T follicular helper cell (primary cell): ENCODE results near the gene HK2.
"Not testable (repeated sequence)": the region's sequence is repeated elsewhere in the genome, so short reads cannot be mapped to it uniquely, and the experiment has no call there.

Experiments
- DNase-seq: peaks from one replicate; pipeline ENCODE4 v3.0.0-alpha.2; 2020; ENCODE audit warnings: low read depth
- total RNA-seq, 2 experiments: gene quantifications; one replicate each; lab custom pipeline; 2026; lab: John Stamatoyannopoulos, UW

Gene HK2
- 25.8 to 195 reads per million in 2 experiments for total RNA-seq

DNA sequence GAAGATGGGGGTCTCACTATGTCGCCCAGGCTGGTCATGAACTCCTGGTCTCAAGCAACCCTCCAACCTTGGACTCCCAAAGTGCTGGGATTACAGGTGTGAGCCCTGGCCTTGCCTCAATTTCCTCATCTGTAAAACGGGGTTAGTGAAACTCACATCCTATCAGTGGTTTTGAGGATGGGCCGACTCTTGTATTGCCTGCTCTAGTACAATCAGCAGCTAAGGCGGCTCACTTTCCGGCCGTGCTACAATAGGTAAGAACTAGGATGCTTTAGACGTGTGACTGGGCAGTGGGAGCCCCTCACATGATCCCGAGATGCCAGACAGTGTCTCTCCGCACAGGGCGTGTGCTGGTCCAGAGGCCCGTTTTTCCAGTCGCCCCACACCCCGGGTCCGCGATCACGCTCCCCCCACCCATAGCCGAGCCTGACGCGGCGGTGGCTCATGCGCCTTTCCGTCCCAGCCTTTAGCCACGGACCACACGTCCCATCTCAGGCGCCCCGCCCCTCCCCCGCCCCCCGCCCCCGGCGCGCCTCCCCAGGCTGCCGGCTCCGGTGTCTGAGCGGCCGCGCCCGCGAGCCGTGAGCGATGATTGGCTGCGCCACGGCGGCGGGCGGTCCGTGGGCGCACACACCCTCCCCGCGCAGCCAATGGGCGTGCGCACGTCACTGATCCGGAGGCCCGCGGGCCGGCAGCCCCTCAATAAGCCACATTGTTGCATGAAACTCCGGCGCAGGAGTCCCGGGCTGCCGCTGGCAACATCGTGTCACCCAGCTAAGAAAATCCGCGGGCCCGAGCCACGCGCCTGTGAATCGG lies at the start of gene HK2:
HK2 (plus strand) TSS at position 710 of the 816 bp plus-strand sequence. CDS start 454 bp downstream, outside the sequence.
- DNase-seq, result peak; percentile 69

DNA sequence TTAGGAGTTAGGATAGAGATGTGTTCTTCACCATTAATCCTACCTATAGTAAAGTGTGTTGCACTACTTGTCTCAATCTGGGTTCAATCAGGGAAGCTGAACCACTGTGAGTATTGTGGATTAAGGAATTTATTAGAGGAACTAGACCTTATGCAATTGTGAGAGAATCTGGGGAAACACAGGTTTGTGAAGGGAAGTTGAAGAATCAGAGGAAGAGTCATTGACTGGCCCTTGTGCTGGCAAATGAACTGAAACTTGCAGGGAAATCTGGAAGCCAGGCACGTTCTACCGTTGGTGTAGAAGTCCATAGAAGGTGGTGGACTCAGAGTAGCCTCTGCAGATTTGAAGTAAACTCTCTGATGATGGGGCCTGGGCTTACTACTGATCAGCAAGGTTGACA lies 44.7 kb upstream of the HK2 start:
- no peak for DNase-seq

DNA sequence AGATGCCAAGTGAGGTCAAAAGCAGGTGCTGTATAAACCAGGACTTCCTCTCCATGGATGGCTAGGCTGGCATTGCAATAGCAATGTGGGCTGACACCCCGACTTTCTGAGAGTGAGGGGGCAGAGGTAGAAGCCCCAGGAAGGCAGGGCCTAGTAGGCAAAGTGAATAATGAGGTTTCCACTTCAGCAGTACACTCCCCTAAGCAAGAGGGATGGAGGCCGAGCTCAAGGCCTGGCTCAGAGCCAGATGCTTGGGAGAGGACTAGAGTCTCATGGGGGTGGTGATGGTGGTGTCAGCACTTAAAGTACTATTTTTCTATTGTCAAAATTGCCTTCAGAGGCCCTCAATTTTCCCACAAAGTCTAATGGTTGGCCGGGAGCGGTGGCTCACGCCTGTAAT lies 41.6 kb upstream of the HK2 start:
- no peak for DNase-seq

DNA sequence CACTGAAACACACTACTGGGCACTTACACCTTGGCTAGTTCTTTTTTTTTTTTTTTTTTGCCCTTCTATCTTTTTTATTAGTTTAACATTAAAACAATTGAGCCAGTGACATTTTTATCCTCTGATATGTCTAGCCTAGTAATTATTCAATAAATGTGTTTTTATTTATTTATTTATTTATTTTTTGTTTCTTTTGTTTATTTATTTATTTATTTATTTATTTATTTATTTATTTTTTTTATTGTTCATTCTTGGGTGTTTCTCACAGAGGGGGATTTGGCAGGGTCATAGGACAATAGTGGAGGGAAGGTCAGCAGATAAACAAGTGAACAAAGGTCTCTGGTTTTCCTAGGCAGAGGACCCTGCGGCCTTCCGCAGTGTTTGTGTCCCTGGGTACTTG lies 39.0 kb upstream of the HK2 start:
- DNase-seq, result not testable (repeated sequence)

DNA sequence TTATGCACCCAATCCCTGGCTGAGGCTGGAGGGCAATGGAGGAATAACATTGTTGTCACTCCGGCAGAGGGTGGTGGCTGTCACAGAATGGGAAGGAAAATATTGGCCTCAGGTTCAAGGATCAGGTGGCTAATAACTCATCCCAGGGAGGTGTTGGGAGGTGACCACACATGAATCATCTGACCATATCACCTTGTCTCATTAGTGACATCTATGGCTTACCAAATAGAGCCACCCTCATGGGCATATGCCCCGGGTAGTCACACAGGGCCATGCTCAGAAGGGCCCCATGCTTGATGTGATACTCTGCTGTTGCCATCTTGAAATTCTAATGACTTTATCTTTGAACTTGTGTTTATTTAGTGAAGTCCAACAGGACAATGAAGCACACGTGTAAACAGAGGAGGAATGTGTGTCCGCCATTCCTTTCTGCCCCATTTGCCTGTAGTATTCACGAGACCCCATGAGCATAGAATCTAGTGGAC lies 27.5 kb upstream of the HK2 start:
- no peak for DNase-seq

DNA sequence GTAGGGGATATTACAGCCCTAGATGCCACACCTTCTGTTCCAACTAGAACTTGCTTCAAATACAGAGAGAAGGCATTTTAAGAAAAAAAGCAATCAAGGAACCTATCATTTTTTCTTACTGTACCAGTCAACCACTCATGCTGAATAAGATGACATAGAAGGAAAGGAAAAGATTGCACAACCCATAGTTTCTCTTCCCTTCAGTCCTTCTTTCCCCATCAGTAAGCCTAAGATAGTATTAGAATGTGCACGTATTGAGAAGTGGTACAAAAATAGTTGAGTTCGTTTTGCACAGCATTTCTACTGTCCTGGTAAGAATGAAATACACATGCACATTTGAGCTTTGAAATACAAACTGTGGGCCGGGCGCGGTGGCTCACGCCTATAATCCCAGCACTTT lies 27.0 kb upstream of the HK2 start:
- no peak for DNase-seq

DNA sequence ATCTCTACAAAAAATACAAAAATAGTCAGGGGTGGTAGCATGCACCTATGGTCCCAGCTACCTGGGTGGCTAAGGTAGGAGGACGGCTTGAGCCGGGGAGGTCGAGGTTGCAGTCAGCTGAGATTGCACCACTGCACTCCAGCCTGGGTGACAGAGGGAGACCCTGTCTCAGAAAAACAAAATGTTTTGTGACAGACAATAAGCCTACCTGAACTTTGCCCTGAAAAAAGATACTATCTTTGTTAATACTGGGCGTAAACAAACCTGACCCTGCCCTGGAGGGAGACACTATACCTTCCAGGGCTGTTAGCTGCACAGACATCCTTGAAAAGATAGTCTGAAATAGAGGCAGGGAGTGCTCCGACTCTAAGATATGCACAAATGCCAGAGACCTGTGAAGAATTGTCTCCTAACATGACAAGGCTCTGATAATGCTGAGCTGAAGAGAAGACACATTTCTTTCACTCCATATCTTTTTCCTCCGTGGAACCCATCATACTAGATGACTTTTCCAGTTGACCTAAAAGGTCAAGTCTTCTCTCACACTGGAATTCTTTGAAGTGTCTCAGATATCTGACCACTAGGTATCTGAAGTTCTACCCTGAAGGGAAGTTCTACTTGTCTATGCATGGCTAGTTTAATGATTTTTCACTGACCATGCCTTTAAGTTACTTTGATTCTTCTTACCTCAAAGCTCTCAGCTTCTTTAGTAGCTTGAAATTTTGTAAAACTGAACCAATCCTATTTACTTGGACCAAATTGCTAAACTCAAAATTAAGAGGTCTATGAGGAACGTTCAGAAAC lies 20.9 kb upstream of the HK2 start:
- no peak for DNase-seq

DNA sequence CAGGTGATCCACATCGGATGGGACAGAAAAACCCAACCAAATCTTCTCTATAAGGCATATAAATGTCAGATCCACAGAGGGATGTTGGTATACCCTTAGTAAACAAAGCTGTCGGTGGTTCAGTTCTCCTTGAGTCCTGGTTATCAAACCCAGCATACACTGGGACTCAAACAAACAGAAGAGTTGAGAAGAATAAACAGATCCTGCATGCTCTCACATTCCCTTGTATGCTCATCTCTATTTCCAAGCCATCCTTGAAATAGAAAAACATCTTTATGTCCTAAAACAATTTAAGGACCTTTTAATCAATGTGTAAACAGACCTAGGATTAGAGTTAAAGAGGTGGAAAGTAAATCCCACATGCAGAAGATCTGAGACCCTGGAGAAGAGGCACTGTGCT lies 19.8 kb upstream of the HK2 start:
- no peak for DNase-seq

DNA sequence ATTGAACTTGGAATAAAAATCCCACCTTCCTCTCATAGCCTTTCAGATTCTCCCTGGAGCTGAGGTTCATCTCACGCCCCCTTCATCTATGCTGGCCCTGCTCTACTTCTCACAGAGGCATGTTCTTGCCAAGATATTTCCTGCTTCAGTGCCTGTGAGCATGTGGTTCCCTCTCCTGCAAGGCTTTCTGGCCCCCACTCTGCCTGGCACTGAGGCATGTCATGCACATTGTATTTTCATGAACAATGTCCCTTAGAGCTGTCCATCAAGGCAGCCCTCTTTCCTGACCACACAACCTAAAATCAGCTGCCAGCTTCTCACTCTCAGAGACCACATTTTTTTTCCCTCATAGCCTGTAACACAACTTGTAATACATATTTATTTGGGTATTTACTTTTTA lies 18.0 kb upstream of the HK2 start:
- DNase-seq, result no peak

DNA sequence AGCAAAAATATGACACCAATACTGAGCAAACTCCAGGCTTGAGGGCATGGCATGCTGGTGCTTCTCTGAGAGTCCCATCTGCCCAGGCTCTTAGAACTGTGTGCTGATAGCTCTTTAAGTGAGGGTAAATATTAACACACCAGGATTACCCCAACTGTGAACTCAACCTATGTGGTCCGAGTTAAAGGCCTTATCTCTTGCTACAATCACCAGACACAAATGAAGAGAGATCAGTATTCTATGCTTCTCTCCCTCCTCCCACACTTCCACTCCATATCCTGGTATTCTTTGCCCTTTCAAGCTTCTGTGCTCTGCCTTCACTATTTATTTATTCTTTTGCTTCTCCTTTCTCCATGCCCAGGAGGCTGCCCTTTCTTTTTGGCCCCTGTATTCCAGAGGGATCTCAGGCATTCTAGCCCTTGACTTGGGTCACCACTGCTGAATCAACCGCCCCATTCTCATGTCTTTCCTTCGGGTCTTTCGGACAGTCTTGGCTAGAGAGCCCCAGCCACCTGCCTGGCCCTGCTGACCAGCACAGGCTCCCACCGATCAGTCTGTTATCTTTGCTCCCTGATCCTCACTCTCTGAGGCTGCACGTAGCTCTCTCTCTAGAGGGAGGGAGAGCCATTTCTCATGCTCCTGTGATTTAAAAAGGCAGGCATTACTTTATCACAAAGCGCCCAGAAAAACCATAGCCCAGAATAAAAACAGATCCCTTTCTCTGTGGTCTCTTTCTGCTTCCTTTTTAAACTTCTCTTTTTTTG lies 17.2 kb upstream of the HK2 start:
- no peak for DNase-seq

DNA sequence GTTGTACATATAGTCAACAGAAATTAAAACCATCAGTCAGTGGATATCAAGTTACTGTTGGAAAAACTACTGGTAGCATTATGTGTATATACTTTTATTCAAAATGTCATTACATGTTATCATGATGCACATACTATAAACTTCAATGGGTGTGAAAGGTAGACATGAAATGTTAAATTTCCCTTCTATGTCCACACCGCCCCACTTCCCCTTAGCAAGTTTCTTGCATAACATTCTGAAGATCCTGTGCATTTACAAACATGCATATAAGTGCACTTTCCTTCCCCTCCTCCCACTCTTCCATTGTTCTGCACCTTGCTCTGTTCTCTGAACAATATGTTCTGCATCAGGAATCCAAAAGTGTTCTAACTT lies 16.6 kb upstream of the HK2 start:
- no peak for DNase-seq

DNA sequence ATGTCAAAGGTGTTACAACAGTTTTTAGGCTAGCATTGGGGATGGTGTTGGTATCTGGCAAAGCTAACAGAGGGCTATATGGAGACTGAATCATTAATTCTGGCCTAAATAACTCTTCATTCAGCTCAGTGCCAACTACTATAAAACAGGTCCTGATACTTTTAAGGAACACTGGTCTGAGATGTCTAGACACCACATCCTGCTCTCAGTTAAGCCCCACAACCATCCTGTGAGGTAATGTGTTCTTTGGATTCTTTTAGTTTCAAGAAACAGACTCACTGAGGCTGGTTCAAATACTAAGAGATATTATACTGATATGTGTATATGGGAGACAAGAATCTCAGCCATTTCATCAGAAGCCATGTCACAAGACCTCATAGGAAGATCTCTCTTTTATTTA lies 14.2 kb upstream of the HK2 start:
- no peak for DNase-seq

DNA sequence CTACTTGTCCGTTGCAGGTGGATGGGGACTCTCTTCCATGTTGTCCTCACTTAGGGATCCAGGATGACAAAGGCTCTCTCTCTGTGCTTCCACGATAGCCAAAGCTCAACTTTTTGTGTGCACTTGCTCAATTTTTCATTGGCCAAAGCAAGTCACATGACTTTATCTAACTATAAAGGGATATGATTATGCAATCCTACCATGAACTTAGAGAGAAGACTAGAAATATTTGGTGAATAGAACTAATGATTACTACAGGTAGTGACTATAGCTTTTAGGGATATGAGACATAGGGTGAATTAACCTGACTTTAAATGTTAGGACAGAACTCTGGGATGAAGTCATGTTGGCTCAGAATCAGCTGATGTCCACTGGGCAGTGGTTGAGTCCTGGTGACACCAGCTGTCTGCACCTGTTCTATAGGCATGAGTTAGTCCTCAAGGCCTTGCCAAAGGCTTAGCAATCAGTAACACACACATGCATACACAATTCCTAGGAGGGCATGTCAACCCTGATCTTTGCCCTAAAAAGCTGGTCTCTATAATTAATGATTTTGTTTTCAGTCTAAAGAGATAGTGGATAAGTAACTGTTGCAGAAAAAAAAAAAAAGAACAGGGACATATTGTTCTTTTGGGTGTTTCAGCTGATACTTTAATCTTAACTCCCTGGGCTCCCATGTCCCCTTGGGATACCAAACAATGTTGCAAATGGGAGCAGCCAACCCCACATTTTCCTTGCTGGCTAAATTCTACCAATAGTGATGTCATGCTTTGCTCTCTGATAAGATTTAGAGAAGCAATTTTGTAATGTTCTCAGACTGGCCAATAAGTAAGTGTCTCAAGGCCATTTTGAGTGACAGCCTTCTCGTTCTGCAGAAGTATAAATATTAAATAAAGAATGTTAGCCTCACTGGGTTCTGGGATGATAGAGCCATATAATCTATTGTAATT lies 12.5 kb upstream of the HK2 start:
- no peak for DNase-seq

DNA sequence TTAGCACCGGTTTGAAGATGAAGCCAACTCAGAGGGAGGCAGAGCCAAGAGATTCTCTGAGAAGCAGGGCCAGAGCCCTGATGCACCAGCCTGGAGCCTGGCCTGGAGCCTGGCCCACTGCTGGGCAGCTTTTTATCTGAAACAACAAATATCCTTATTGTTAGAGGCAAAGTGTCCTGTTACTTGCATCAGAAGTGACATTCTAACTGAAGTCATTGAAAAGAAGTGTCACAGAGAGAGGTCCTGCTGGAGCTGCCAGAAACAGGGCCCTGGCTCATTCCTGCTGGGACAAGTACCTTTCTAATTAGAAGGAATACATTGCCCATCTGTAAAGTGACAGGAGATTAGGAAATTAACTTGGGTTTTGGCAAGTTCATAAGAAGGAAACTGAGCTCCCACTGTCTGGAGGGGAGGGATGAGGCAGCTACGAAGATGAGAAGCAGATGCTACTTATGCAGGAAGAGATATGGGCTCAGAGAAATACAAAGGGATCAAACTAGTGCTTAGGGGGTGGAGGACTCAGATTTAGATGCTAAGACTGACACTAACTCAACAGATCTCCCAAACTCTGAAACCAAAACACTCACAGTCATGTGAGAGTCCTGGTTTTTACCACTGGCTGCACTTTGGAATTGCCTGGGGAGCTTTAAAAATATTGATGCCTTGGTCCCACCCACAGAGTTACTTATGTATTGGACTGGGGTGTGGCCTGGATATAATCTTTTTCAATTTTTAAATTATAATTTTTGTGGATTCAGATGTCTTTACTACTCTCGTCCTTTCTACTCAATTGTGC lies 11.0 kb upstream of the HK2 start:
- no peak for DNase-seq

DNA sequence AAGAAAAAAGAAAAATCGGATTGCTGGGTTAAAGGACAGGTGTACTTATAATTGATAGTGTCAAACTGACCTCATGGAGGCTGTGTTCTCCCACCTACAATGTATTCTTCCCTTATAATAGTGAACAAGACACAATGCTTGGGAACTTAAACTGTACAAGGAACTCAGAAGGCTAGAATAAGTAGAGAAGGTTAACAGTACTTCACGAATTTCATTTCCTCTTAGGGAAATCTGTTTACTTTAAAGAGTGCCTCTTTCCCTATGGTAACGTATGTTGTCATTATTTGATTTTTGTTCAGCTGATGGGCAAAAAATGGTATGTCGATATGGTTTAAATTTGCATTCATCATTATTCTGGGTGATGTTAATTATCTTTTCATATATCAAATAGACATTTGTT lies 9.2 kb upstream of the HK2 start:
- no peak for DNase-seq

DNA sequence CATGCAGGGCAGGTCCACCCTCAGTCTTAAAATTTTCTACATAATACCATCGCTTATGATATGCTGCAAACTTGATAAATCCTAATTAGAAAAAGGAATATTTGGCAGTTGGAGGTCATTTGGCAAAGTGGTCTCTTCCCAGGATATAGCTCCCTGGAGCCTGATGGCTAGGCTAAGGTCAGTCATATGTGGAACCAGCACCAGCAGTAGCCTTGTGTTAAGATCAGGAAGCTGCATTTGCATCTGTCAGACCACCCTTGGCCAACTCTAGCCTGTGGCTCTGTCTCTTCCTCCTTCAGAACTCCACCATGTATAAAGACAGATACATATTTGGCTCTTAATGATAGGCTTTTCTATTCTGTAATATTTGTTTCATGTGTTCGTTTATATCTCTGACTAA lies 5.4 kb upstream of the HK2 start:
- no peak for DNase-seq

DNA sequence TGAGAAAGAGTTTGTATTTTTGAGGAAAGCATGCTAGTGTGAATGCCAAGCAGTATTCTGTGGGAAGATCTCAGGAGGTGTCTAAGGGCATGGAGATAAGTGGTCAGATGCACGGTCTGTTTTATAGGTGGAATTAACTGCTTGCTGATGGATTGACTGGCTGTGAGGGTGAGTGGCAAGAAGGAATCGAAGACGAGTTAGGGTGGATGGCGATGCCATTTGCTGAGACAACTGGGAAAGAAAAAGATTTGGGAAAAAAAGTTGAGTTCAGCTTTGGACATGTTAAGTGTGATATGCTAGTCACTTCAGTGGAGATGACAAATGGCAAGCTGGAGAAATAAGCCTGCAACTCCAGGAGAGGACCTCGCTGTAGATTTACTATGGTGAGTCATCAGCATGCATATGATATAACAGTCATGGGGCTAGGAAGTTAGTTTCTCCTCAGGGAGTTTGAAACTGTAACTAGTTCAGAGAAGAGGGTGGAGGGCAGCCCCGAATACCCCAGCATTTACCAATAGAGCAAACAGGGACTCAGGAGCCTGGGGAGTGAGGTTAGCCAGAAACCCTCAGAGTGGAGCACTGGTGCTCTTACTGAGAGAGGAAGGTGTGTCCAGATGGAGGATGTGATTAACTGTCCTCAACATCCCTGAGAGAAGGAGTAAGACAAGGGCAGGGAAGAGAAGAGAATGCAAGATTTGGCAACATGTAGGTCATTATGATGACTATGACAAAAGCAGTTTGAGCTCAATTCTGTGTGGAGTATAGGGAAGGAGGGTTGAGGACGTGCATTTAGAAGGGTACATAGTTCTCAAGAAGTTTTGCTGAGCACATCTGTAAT lies 2.0 kb upstream of the HK2 start:
- no peak for DNase-seq

DNA sequence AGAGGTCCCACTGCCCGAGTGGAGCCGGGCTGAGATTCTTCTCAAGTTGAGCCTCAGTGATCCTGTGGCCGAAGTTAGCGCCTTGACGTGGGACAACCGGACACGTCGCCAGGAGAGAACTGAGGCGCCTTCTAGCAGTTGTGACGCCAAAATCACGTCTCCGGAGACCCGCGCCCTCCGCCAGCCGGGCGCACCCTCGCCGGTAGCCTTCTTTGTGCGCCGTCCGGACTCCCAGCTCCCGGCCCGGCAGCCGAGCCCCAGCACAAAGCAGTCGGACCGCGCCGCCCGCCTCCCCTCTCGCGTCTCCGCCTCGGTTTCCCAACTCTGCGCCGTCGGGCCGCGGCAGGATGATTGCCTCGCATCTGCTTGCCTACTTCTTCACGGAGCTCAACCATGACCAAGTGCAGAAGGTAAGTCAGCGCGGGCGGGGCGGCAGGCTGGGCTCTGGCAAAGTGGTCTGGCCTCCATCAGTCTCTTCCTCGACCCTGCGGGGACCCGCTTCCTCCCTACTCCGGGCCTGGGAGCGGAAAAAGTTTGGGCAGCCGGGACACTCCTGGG lies 386 bp downstream of the HK2 start:
- DNase-seq, result not testable (repeated sequence)
